Measurements from ENCODE around the gene SOX8.
"Not testable (repeated sequence)": the region's sequence is repeated elsewhere in the genome, so short reads cannot be mapped to it uniquely, and the experiment has no call there.

SOX8 gene

DNA sequence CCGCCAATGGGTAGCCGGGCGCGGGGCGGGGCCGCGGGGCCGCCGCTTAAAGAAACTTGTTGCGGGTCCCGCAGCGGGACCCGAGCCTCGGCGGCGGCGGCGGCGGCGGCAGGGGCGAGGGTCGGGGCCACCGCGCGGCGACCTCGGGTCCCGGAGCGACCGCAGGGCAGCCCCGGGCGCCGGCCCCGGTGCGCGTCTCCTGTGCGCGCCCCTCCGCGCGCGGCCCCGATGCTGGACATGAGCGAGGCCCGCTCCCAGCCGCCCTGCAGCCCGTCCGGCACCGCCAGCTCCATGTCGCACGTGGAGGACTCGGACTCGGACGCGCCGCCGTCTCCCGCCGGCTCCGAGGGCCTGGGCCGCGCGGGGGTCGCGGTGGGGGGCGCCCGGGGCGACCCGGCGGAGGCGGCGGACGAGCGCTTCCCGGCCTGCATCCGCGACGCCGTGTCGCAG is at the start of gene SOX8:
Gene SOX8, plus strand, starts transcription at position 76 of the 450 bp plus-strand sequence. Its CDS starts 153 bp downstream, at position 229.
- DNase-seq (ENCODE audit: low read depth, low spot score), result no peak

DNA sequence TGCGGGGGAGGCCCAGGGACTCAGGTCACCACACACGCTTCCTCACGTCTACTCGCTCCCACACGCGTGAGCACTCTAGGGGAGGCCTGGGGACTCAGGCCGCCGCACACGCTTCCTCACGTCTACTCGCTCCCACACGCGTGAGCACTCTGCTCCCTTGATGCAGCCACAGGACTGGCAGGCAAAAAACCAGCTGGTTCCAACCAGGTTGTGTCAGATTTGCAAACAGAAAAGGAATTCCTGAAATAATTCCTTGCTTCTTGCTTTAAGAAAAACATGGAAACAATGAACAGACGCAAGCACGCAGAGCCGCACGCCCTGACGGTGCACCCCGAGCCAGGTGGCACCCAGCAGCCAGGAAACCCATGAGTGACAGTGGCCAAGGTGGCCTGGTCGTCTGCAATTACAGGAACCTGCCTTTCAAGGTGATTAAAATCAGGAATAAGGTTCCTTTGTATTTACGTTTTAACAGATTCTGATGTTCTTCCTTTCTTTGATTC is 48.7 kb upstream of the SOX8 start:
- DNase-seq (ENCODE audit: low read depth, low spot score), result no peak

DNA sequence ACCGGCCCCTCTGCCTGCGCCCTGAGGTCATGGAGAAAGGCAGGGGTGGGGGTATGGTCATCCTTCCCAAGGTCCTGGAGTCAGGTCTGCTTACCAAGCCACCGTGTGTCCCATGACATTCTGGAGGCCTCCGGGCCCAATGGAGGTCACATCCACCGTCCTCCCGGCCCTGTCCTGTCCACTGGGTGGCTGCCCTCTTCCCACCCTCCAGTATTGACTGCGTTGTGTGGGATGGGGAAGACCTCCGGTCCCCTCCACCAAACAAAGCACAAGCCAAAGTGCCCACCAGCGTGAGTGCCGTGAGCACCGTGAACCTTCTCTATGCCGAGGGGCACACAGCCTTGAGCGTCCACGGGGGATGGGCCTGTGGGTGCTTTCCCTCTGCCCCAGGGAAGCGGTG is 48.0 kb upstream of the SOX8 start:
- no peak for DNase-seq (ENCODE audit: low read depth, low spot score)

GRCh38 chr16:934178-934577 is 47.4 kb upstream of the SOX8 start:
- DNase-seq (ENCODE audit: low read depth, low spot score), result no peak

GRCh38 chr16:935684-936083 is 45.9 kb upstream of the SOX8 start:
- DNase-seq (ENCODE audit: low read depth, low spot score), result no peak

GRCh38 chr16:937311-937710 is 44.3 kb upstream of the SOX8 start:
- DNase-seq (ENCODE audit: low read depth, low spot score), result no peak

GRCh38 chr16:937723-938122 is 43.8 kb upstream of the SOX8 start:
- no peak for DNase-seq (ENCODE audit: low read depth, low spot score)

DNA sequence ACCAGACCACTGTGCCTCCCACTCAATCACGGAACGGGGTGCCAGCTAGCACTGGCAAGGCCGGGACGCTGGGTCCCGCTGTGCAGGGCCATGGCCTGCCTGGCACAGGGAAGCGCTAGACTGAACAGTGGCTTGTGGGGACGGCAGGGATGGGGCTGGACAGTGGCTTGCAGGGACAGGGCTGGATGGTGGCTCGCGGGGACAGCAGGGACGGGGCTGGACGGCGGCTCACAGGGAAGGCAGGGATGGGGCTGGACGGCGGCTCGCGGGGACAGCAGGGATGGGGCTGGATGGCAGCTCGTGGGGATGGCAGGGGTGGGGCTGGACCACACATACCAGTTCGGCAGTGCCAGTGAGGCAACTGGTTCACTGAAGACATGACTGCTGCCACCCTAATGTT is 43.4 kb upstream of the SOX8 start:
- DNase-seq (ENCODE audit: low read depth, low spot score), result no peak

GRCh38 chr16:938752-939151 is 42.8 kb upstream of the SOX8 start:
- DNase-seq (ENCODE audit: low read depth, low spot score), result no peak

GRCh38 chr16:939311-939710 is 42.3 kb upstream of the SOX8 start:
- no peak for DNase-seq (ENCODE audit: low read depth, low spot score)

DNA sequence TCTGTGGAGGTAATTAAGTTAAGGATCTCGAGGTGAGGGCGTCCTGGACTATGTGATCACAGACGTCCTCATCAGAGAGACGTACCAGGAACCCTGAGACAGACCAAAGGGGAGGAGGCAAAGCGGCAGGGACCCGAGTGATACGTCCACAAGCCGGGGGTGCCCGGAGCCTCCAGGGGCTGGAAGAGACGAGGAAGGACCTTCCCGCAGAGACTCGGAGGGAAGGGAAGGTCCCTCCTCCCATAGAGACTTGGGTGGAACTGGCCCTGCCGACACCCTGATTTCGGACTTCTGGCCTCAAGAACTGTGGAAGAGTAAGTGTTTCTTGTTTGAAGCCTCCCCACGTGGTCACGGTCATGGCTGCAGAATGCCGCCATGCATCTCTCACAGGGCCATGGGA is 41.6 kb upstream of the SOX8 start:
- no peak for DNase-seq (ENCODE audit: low read depth, low spot score)

GRCh38 chr16:942436-943060 is 39.0 kb upstream of the SOX8 start:
- DNase-seq (ENCODE audit: low read depth, low spot score), result no peak

DNA sequence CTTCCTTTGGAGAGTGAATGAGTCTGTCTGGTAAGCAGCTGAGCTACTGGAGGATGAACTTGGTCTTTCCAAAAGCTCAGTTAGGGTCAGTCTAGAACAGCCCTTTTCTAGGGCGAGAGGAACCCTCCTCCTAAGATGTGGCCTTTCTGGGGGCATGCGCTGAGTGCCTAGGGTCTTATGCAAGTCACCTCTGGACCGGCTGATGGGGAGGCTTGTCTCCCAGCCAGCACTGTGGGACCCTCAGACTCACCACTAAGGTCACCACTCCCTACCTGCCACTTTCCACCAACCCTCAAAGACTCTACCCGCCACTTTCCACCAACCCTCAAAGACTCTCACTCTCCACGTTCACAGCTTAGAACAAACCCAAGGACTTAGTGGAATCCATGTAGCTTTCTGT is 37.6 kb upstream of the SOX8 start:
- DNase-seq (ENCODE audit: low read depth, low spot score), result no peak

GRCh38 chr16:945271-946047 is 36.1 kb upstream of the SOX8 start:
- no peak for DNase-seq (ENCODE audit: low read depth, low spot score)

DNA sequence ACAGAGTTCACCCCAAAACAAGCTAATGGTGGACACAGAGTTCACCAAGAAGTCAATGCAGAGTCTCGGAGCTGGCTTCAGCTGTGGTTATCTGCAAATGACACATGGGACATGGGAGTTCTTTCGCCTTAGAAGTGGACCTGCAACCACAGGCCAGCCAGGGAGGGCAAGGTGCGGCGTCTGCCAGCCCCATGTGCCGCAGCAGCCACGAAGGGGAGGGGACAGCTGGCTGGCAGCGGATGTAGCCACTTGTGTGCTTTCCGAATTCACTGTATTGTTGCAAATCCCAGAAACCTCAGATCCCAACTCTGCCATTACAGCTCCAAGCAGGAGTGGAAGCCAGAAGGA is 35.5 kb upstream of the SOX8 start:
- no peak for DNase-seq (ENCODE audit: low read depth, low spot score)

GRCh38 chr16:947255-947921 is 34.2 kb upstream of the SOX8 start:
- no peak for DNase-seq (ENCODE audit: low read depth, low spot score)

DNA sequence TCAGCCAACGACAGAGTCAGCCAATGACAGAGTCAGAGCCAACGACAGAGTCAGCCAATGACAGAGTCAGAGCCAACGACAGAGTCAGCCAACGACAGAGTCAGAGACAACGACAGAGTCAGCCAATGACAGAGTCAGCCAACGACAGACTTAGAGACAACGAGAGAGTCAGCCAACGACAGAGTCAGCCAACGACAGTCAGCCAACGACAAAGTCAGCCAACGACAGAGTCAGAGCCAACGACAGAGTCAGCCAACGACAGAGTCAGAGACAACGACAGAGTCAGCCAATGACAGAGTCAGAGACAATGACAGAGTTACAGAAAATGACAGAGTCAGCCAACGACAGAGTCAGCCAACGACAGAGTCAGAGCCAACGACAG is 33.7 kb upstream of the SOX8 start:
- DNase-seq (ENCODE audit: low read depth, low spot score), result not testable (repeated sequence)

DNA sequence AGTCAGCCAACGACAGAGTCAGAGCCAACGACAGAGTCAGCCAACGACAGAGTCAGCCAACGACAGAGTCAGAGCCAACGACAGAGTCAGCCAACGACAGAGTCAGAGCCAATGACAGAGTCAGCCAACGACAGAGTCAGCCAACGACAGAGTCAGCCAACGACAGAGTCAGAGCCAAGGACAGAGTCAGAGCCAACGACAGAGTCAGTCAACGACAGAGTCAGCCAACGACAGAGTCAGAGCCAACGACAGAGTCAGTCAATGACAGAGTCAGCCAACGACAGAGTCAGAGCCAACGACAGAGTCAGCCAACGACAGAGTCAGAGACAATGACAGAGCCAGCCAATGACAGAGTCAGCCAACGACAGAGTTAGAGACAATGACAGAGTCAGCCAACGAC is 32.8 kb upstream of the SOX8 start:
- not testable (repeated sequence) for DNase-seq (ENCODE audit: low read depth, low spot score)

DNA sequence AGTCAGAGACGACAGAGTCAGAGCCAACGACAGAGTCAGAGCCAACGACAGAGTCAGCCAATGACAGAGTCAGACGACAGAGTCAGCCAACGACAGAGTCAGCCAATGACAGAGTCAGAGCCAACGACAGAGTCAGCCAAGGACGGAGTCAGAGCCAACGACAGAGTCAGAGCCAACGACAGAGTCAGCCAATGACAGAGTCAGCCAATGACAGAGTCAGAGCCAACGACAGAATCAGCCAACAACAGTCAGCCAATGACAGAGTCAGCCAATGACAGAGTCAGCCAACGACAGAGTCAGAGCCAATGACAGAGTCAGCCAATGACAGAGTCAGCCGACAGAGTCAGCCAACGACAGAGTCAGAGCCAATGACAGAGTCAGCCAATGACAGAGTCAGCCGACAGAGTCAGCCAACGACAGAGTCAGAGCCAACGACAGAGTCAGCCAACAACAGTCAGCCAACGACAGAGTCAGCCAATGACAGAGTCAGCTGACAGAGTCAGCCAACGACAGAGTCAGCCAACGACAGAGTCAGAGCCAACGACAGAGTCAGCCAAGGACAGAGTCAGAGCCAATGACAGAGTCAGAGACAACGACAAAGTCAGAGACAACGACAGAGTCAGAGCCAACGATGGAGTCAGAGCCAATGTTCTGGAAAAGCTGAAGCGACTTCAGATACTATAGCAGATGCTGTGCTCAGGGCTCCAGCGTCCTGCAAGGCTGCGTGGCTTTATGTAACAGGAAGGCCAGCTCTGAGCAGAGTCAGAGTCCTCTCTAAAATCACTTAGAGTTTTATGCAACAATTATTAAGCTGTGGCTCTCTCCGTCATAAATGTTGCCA is 30.6 kb upstream of the SOX8 start:
- not testable (repeated sequence) for DNase-seq (ENCODE audit: low read depth, low spot score)

DNA sequence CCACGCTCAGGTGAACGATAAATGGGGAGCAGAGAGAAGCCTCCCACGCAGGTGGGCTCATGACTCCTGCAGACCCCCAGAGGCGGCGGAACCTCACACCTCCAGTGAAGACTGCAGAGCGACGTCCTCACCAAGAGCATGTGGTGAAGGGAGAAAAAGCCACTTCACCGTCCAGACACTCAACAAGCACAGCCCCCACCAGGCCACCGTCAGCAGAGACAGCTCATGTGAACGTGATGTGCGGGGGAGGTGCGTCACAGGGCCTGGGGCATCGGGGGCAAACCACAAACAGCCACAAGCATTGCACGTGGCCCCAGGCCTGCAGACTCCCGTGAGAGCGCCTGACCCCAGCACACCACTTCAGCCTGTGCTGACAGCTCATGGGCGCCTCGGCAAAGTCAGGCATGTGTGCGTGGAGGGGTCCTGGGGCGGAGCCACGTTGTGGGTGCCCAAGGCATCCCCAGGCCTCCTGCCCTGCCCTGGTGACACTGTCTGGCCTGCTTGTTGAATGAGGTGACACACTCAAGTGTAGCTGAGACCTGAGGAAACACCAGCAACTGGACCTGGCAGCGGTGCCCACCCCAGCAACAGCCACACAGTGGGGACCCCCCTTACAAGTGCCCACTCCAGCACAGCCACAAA is 29.8 kb upstream of the SOX8 start:
- no peak for DNase-seq (ENCODE audit: low read depth, low spot score)

- no peak for DNase-seq (ENCODE audit: low read depth, low spot score)
Measured at GRCh38 chr16:952321-952720, 29.2 kb upstream of the SOX8 start.
